T-helper 1 cell (primary cell): ENCODE data around the gene ZNF722.
"Not testable (repeated sequence)": the region's sequence is repeated elsewhere in the genome, so short reads cannot be mapped to it uniquely, and the experiment has no call there.

Source experiments
- DNase-seq, 5 donors: peaks; one replicate each; pipeline ENCODE4 v3.0.0-alpha.2; 2012 to 2020
- total RNA-seq, 4 donors: gene quantifications; one replicate each; lab custom pipeline; 2026; lab: John Stamatoyannopoulos, UW

The ZNF722 gene
- total RNA-seq: 0 reads per million in 4 donors

- DNase-seq: no peak
Observed at GRCh38 chr7:63998549-63998948, at the start of gene ZNF722. ZNF722 (plus strand) TSS chr7:63998849; CDS start chr7:63998962, 113 bp downstream.

DNA sequence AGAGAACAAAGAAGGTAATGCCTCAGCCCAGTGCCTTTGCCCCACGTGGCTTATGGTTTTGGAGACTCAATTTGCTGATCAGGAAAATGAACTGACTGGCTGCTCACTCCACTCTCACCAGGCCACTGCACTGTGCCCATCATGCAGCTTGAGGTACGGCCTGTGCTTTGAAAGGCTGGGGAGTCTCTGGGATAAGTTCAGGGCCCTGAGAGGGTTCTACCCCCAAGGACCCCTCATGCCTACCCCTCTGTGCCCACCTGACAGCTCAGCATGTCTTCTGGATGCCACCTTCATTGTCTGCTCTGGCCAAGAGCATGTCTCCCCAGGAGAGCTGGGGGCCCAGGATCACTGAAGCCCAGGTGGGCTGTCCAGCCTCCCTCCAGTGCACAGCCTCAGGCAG is 45.5 kb upstream of the ZNF722 start:
- no peak for DNase-seq

DNA sequence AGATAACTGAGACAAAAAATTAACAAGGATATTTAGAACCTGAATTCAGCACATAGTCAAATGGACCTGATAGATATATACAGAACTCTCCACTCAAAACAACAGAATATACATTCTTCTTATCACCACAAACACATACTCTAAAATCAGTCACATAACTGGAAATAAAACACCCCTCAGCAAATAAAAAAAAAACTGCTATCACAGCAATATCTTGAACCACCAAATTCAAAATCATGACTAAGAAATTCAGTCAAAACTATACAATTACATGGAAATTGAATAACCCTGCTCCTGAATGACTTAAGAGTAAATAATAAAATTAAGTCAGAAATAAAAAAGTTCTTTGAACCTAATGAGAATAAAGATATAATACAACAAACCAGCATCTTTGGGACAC is 30.0 kb upstream of the ZNF722 start:
- DNase-seq: no peak

GRCh38 chr7:64015496-64015895 is 16.8 kb downstream of the ZNF722 start:
- DNase-seq: not testable (repeated sequence)

DNA sequence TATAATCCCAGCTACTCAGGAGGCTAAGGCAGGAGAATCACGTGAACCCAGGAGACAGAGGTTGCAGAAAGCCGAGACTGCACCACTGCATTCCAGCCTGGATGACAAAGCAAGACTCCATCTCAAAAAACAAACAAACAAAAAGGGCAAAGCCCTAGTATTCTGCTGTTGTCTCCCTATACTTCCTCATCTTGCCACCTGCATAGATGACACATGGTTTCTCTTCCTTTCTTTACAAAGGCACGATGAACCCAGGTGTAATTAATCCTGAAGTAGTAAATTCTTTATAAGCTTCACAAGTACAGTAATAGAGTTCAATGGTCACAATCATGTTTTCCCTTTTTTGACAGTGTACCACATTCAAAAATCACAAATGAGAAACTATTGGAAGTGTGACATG is 36.7 kb downstream of the ZNF722 start:
- no peak for DNase-seq

- no peak for DNase-seq
Observed at GRCh38 chr7:64037095-64037494, 38.4 kb downstream of the ZNF722 start.

DNA sequence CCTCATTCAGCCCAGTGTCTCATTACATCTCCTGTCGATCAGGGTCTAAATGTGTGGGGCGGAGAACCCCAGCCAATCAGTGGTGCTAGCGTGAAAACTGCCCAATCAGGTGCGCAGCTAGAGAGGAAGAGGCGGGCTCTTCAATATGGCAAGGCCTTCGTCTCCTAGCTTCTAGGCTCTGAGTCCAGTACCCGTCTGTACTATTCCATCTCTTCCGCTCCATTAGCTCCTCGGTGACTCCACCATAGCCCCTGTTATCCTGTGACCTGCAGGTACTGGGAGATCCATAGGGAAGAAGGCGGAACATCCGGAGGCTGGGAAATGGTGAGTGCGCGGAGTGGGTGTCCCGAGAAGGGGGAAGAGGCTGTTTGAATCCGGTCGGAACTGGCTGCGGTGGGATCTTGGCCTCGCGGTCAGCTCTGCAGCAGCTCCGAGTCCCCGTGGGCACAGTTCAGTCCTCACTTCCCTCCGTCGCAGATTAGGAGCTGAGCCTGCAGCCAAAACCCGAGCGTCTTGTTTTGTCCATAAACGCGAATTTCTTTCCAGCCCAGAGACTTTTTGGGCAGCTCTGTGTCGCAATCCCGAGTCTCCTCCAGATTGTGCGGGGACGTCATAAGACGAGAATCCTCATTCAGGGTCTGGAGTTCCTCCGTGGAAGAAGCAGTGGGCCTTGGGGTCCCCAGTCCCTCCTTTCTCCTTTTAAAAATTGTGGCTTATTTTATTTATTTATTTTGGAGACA is 46.8 kb downstream of the ZNF722 start, which contains the start of gene ZNF727:
Gene ZNF727 (plus strand): TSS at position 134 of the 740 bp plus-strand sequence. CDS start 188 bp downstream, at position 322.
- no peak for DNase-seq

DNA sequence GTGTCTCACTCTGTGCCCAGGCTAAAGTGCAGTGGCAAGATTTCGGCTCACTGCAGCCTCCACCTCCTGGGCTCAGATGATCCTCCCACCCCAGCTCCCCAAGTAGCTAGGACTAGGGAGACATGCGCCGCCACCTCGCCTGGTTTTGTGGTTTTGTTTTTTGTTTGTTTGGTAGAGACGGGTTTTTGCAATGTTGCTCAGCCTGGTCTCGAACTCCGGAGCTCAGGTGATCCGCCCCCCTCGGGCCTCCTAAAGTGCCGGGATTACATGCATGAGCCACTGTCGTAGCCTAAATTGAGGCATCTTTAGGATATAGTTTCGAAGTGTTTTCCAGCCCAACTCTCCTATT is 47.4 kb downstream of the ZNF722 start:
- no peak for DNase-seq
